Sigmoid colon (tissue), 4 donors: ENCODE data around the gene NCAN.

ENCODE experiments used
- CTCF ChIP-seq, 4 experiments: fragments of 450-650 bp in 3 of 4; fragments of 200-600 bp in 1 of 4; IDR thresholded peaks; one replicate each; pipeline ENCODE4 v1.5.1; 2016 to 2019; ENCODE audit warnings: antibody characterized with exemption in 4 of 4, mild to moderate bottlenecking in 3 of 4, moderate library complexity in 2 of 4
- EP300 ChIP-seq, 4 donors: sonication (generic); formaldehyde crosslinking; IDR thresholded peaks; one replicate each; pipeline ENCODE4 v1.6.1; 2017; ENCODE audit warnings: antibody characterized with exemption in 4 of 4
- POLR2A ChIP-seq, 2 donors: fragments of 450-650 bp; IDR thresholded peaks; one replicate each; pipeline ENCODE4 v1.6.1; 2016; ENCODE audit warnings: antibody characterized with exemption in 2 of 2, mild to moderate bottlenecking in 2 of 2, moderate library complexity in 2 of 2
- POLR2AphosphoS5 ChIP-seq, 4 donors: sonication (generic); formaldehyde crosslinking; IDR thresholded peaks; one replicate each; pipeline ENCODE4 v1.6.1; 2017; ENCODE audit warnings: antibody characterized with exemption in 4 of 4

DNA sequence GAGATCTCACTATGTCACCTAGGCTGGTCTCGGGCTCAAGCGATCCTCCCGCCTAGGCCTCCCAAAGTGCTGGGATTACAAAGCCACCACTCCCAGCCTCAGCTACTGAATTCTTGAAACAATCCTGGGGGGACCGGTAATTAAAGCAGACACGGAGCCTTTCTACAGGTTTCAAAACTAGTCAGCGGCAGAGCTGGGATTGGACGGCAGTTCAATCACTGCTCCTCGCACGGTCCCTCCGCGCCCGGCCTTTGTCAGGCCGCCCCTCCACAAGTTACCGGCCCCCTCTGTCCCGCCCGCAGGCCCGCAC lies 20.0 kb upstream of the NCAN start:
- TF ChIP-seq POLR2AphosphoS5 (IDR thresholded peaks at IDR 0.05) (no peak), CTCF (IDR thresholded peaks at IDR 0.05) (no peak), EP300 (IDR thresholded peaks at IDR 0.05) (no peak), POLR2A (IDR thresholded peaks at IDR 0.05) (no peak)
